ENCODE measurements around the gene POLA1.
"Not testable (repeated sequence)": the region's sequence is repeated elsewhere in the genome, so short reads cannot be mapped to it uniquely, and the experiment has no call there.

POLA1 gene

GRCh38 chrX:24790166-24790565 is 96.4 kb downstream of the POLA1 start:
- Histone ChIP-seq H3K9me3 (no peaks in the 10 kb centered on the region), H3K27me3 (no peaks in the 10 kb centered on the region), H3K4me1 (no peaks in the 10 kb centered on the region), H3K4me3 (ENCODE audit: low read depth, low read length) (no peak overlapping the region), H3K36me3 (no peaks in the 10 kb centered on the region)
- no peak for DNase-seq
- TF ChIP-seq, protein P1, sequence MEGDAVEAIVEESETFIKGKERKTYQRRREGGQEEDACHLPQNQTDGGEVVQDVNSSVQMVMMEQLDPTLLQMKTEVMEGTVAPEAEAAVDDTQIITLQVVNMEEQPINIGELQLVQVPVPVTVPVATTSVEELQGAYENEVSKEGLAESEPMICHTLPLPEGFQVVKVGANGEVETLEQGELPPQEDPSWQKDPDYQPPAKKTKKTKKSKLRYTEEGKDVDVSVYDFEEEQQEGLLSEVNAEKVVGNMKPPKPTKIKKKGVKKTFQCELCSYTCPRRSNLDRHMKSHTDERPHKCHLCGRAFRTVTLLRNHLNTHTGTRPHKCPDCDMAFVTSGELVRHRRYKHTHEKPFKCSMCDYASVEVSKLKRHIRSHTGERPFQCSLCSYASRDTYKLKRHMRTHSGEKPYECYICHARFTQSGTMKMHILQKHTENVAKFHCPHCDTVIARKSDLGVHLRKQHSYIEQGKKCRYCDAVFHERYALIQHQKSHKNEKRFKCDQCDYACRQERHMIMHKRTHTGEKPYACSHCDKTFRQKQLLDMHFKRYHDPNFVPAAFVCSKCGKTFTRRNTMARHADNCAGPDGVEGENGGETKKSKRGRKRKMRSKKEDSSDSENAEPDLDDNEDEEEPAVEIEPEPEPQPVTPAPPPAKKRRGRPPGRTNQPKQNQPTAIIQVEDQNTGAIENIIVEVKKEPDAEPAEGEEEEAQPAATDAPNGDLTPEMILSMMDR (IDR thresholded peaks at IDR 0.05; ENCODE audit: low read depth, low read length): no peak

GRCh38 chrX:24796204-24796603 is 102.5 kb downstream of the POLA1 start:
- no peaks in the 10 kb centered on the region for H3K27me3 ChIP-seq

GRCh38 chrX:24799078-24799477 is 105.4 kb downstream of the POLA1 start:
- Histone ChIP-seq H3K9me3 (no peaks in the 10 kb centered on the region), H3K4me3 (ENCODE audit: low read depth, low read length) (no peak overlapping the region), H3K4me1 (no peaks in the 10 kb centered on the region), H3K27me3 (no peaks in the 10 kb centered on the region), H3K36me3 (no peaks in the 10 kb centered on the region)
- TF ChIP-seq, protein P1 (IDR thresholded peaks at IDR 0.05; ENCODE audit: low read depth, low read length): no peak
- no peak for DNase-seq

More at GRCh38 chrX:24796204-24796603, 102.5 kb downstream of the POLA1 start:
- DNase-seq: no peak
- H3K4me3 ChIP-seq (ENCODE audit: low read depth, low read length): no peak overlapping the region
- no peaks in the 10 kb centered on the region for H3K36me3 ChIP-seq
- H3K4me1 ChIP-seq: no peaks in the 10 kb centered on the region
- no peaks in the 10 kb centered on the region for H3K9me3 ChIP-seq
- TF ChIP-seq, protein P1 (IDR thresholded peaks at IDR 0.05; ENCODE audit: low read depth, low read length): no peak

GRCh38 chrX:24799565-24799964 is 105.8 kb downstream of the POLA1 start:
- TF ChIP-seq, protein P1 (IDR thresholded peaks at IDR 0.05; ENCODE audit: low read depth, low read length): no peak
- no peaks in the 10 kb centered on the region for H3K4me1 ChIP-seq
- no peaks in the 10 kb centered on the region for H3K9me3 ChIP-seq
- DNase-seq: no peak
- H3K27me3 ChIP-seq: no peaks in the 10 kb centered on the region
- H3K36me3 ChIP-seq: no peaks in the 10 kb centered on the region
- H3K4me3 ChIP-seq (ENCODE audit: low read depth, low read length): no peak overlapping the region

DNA sequence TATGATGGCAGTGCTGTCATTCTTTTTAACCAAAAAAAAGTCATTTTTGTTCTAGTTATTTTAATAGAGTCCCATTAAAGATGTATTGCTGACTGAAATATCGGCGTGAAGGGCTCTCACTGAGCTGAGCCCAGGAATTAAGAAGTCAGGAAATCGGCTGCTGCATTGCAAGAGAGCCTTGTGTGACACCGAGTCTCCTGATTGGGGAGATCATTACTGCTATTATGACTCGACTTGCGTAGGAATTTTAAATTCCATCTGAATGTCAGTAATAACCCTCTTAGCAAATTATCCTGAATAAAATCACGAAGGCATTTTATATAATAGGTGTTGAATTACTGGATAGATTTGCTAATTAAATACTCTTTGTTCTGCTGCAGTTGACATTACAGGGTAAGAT is 111.5 kb downstream of the POLA1 start:
- DNase-seq: no peak
- no peaks in the 10 kb centered on the region for H3K27me3 ChIP-seq

GRCh38 chrX:24819807-24820206 is 126.1 kb downstream of the POLA1 start:
- H3K4me3 ChIP-seq (ENCODE audit: low read depth, low read length); DNase-seq; H3K27me3 ChIP-seq; H3K36me3 ChIP-seq; H3K9me3 ChIP-seq; H3K4me1 ChIP-seq: not testable (repeated sequence)

More for the DNA sequence above, 111.5 kb downstream of the POLA1 start:
- H3K9me3 ChIP-seq: no peaks in the 10 kb centered on the region
- no peaks in the 10 kb centered on the region for H3K4me1 ChIP-seq
- TF ChIP-seq, protein P1 (IDR thresholded peaks at IDR 0.05; ENCODE audit: low read depth, low read length): no peak
- H3K4me3 ChIP-seq (ENCODE audit: low read depth, low read length): no peak overlapping the region
- no peaks in the 10 kb centered on the region for H3K36me3 ChIP-seq

- DNase-seq: no peak
- H3K27me3 ChIP-seq: no peaks in the 10 kb centered on the region
- no peaks in the 10 kb centered on the region for H3K4me1 ChIP-seq
- H3K9me3 ChIP-seq: no peaks in the 10 kb centered on the region
- H3K4me3 ChIP-seq (ENCODE audit: low read depth, low read length): no peak overlapping the region
- H3K36me3 ChIP-seq: peaks cover 10% of the 10 kb centered on the region
- TF ChIP-seq, protein P1 (IDR thresholded peaks at IDR 0.05; ENCODE audit: low read depth, low read length): no peak
Measured at GRCh38 chrX:24828147-24828546, 134.4 kb downstream of the POLA1 start.

All from BE2C (cell line).